Stimulated activated CD8-positive, alpha-beta memory T cell treated with anti-CD3 and anti-CD28 coated beads, Interleukin-12 subunit alpha, Interleukin-12 subunit beta, amount 100 ng/mL, for 24 hours (primary cell): ENCODE results near the gene RASSF5.

Experiments used
- DNase-seq: peaks from one replicate; pipeline ENCODE4 v3.0.0-alpha.2; 2020; ENCODE audit errors: extremely low read depth

Gene RASSF5

GRCh38 chr1:206547104-206547503 is 39.8 kb downstream of the RASSF5 start:
- no peak for DNase-seq

GRCh38 chr1:206550446-206550845 is 43.1 kb downstream of the RASSF5 start:
- DNase-seq = no peak

- DNase-seq = no peak
Observed at GRCh38 chr1:206551296-206551985, 44.1 kb downstream of the RASSF5 start.

GRCh38 chr1:206551986-206552326 is 44.6 kb downstream of the RASSF5 start:
- DNase-seq = no peak

GRCh38 chr1:206554211-206554610 is 46.9 kb downstream of the RASSF5 start:
- no peak for DNase-seq

- no peak for DNase-seq
Observed at GRCh38 chr1:206554701-206555472, 47.6 kb downstream of the RASSF5 start.

GRCh38 chr1:206555473-206555935 is 48.2 kb downstream of the RASSF5 start:
- DNase-seq = no peak

- no peak for DNase-seq
Observed at GRCh38 chr1:206556047-206556749, 48.9 kb downstream of the RASSF5 start.

- peak; percentile 75 for DNase-seq
Observed at GRCh38 chr1:206556750-206557635, 49.7 kb downstream of the RASSF5 start.

GRCh38 chr1:206557636-206558473 is 50.5 kb downstream of the RASSF5 start:
- DNase-seq = no peak

- DNase-seq = no peak
Observed at GRCh38 chr1:206558794-206559671, 51.7 kb downstream of the RASSF5 start.

GRCh38 chr1:206559672-206559995 is 52.3 kb downstream of the RASSF5 start:
- DNase-seq = no peak

GRCh38 chr1:206560007-206560716 is 52.8 kb downstream of the RASSF5 start:
- DNase-seq = no peak

GRCh38 chr1:206563367-206564207 is 56.3 kb downstream of the RASSF5 start:
- DNase-seq = no peak

GRCh38 chr1:206565995-206566394 is 58.7 kb downstream of the RASSF5 start:
- DNase-seq = no peak

- no peak for DNase-seq
Observed at GRCh38 chr1:206566999-206567398, 59.7 kb downstream of the RASSF5 start.

GRCh38 chr1:206568256-206568655 is 60.9 kb downstream of the RASSF5 start:
- no peak for DNase-seq

- no peak for DNase-seq
Observed at GRCh38 chr1:206568779-206569352, 61.5 kb downstream of the RASSF5 start.
